Smooth muscle cell (in vitro differentiated cells): Measurements from ENCODE around the gene ARHGAP29. TPM values are rescaled to one million over a fixed set of nuclear protein-coding genes. Genes with fewer than 3 reads are reported as not detected.

Source experiments
- DNase-seq: peaks from one replicate; lab custom pipeline; 2025; ENCODE audit not compliant: unreplicated experiment; lab: John Stamatoyannopoulos, UW
- H2AFZ ChIP-seq: fragments of 200-600 bp; sonication (generic); 2 replicates; pipeline ENCODE4 v1.6.0; 2016; ENCODE audit warnings: antibody characterized with exemption, low read depth, mild to moderate bottlenecking
- H3F3A ChIP-seq: fragments of 200-600 bp; sonication (generic); 2 replicates; pipeline ENCODE4 v1.6.0; 2017; ENCODE audit warnings: antibody characterized with exemption, low read depth
- H3K27ac ChIP-seq: fragments of 200-600 bp; sonication (generic); 2 replicates; pipeline ENCODE4 v1.5.1; 2016; ENCODE audit warnings: low read depth, mild to moderate bottlenecking
- H3K27me3 ChIP-seq: fragments of 200-600 bp; sonication (generic); 2 replicates; pipeline ENCODE4 v1.6.1; 2016; ENCODE audit warnings: low read depth, mild to moderate bottlenecking
- H3K36me3 ChIP-seq: fragments of 200-600 bp; sonication (generic); 2 replicates; pipeline ENCODE4 v1.5.1; 2016; ENCODE audit warnings: low read depth
- H3K4me1 ChIP-seq: fragments of 200-600 bp; sonication (generic); 2 replicates; pipeline ENCODE4 v1.5.1; 2016; ENCODE audit warnings: low read depth
- H3K4me2 ChIP-seq: fragments of 200-600 bp; sonication (generic); 2 replicates; pipeline ENCODE4 v1.6.0; 2016; ENCODE audit warnings: mild to moderate bottlenecking
- H3K4me3 ChIP-seq: fragments of 200-600 bp; sonication (generic); 2 replicates; pipeline ENCODE4 v1.5.1; 2016; ENCODE audit warnings: mild to moderate bottlenecking
- H3K79me2 ChIP-seq: fragments of 200-600 bp; sonication (generic); 2 replicates; pipeline ENCODE4 v1.6.0; 2016; ENCODE audit warnings: low read depth, mild to moderate bottlenecking
- H3K9ac ChIP-seq: fragments of 200-600 bp; sonication (generic); 2 replicates; pipeline ENCODE4 v1.6.0; 2016; ENCODE audit warnings: low read depth
- H3K9me3 ChIP-seq: fragments of 200-600 bp; sonication (generic); replicated peaks from 2 replicates; pipeline ENCODE4 v1.5.1; 2016; ENCODE audit warnings: low read depth
- H4K20me1 ChIP-seq: fragments of 200-600 bp; sonication (generic); 2 replicates; pipeline ENCODE4 v1.6.0; 2016; ENCODE audit warnings: low read depth
- CTCF ChIP-seq: fragments of 200-600 bp; sonication (generic); IDR thresholded peaks from 2 replicates; pipeline ENCODE4 v1.5.1; 2017; ENCODE audit warnings: borderline replicate concordance, mild to moderate bottlenecking, antibody characterized with exemption; ENCODE audit not compliant: insufficient read depth, poor library complexity, severe bottlenecking
- WGBS: methylation state at CpG from one replicate; pipeline ENCODE4 v1.1.7; 2016; ENCODE audit warnings: low lambda C conversion rate; 5-methylcytosine and 5-hydroxymethylcytosine counted together
- polyA plus RNA-seq: library from polyadenylated mRNA; unstranded; fragments of >200 nt; fragmentation: Nextera tagmentation; extraction: Ambion mirVana; gene quantifications from 2 replicates; pipeline ENCODE4 v1.2.1, GENCODE V29; 2016
- total RNA-seq: library from RNA; depleted of rRNA; stranded (reverse); fragments of >200 nt; gene quantifications from 2 replicates; pipeline ENCODE4 v1.2.3, GENCODE V29; 2014

ARHGAP29 gene
- total and polyA plus RNA-seq, 2 experiments from 2014 or later: 8.0 to 39.9 TPM

- Histone ChIP-seq H3K9me3 (no peaks in the 10 kb centered on the region), H3K27ac (no peak overlapping the region), H2AFZ (no peak overlapping the region), H3K4me2 (no peak overlapping the region), H3K9ac (no peak overlapping the region), H3K36me3 (no peaks in the 10 kb centered on the region), H3K27me3 (no peaks in the 10 kb centered on the region), H4K20me1 (no peaks in the 10 kb centered on the region), H3F3A (peaks cover 4% of the 10 kb centered on the region), H3K4me3 (no peak overlapping the region), H3K4me1 (no peaks in the 10 kb centered on the region), H3K79me2 (no peaks in the 10 kb centered on the region)
- WGBS: 75% methylated on average over 6 of the region's 6 CpGs
- TF ChIP-seq CTCF: no peak
- DNase-seq: no peak
Observed at GRCh38 chr1:94281361-94282142, 44.2 kb upstream of the ARHGAP29 start.

DNA sequence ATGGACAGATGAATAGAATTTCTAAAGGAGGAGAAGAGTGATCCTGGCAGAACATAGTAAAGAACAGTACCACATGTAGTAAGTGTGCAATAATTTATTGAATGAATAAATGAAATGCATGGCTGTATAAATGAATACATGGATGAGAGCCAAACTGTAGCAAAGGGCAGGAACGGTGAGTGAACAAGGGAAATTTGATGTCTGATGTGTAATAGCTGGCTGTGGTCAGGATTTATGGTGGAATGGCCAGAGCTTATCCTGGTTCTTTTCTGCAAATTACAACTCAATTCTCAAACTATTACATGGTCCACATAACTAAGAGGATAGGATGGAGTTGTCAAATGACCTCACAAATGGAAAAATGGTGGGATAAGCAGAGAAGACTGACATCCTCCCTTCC, 43.2 kb upstream of the ARHGAP29 start:
- Histone ChIP-seq H3K9me3 (no peaks in the 10 kb centered on the region), H3K27me3 (no peaks in the 10 kb centered on the region), H3F3A (peaks cover 4% of the 10 kb centered on the region), H3K27ac (no peak overlapping the region), H4K20me1 (no peaks in the 10 kb centered on the region), H3K36me3 (no peaks in the 10 kb centered on the region), H3K79me2 (no peaks in the 10 kb centered on the region), H3K4me2 (no peak overlapping the region), H3K9ac (no peak overlapping the region), H3K4me3 (no peak overlapping the region), H2AFZ (no peak overlapping the region), H3K4me1 (no peaks in the 10 kb centered on the region)
- TF ChIP-seq CTCF: no peak
- DNase-seq: no peak
- WGBS: 71% methylated on average over 1 of the region's 1 CpG

DNA sequence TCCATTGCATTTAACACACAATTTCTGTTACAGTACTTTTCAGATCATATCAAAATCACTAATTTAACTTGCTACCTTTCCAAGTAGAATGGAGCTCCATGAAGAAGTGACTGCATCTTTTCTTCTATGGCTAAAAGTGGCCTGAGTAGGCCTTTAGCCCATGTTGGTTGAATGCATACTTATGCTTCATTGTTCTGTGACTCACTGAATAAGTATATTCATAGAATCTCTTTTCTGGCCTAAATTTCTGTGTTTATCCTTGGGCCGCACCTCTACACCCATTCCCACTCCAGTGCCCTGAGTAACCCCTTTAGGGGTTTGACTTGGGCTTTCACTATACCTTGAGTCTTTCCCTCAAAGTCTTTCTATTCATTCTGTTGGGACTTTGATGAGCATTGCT, 42.1 kb upstream of the ARHGAP29 start:
- WGBS: 83% methylated on average over 1 of the region's 1 CpG
- Histone ChIP-seq H3K79me2 (no peaks in the 10 kb centered on the region), H3F3A (no peaks in the 10 kb centered on the region), H3K4me2 (no peak overlapping the region), H3K27me3 (no peaks in the 10 kb centered on the region), H3K27ac (no peak overlapping the region), H3K36me3 (no peaks in the 10 kb centered on the region), H3K4me3 (no peak overlapping the region), H4K20me1 (no peaks in the 10 kb centered on the region), H3K9me3 (no peaks in the 10 kb centered on the region), H3K4me1 (no peaks in the 10 kb centered on the region), H2AFZ (no peak overlapping the region), H3K9ac (no peak overlapping the region)
- TF ChIP-seq CTCF: no peak
- DNase-seq: no peak

DNA sequence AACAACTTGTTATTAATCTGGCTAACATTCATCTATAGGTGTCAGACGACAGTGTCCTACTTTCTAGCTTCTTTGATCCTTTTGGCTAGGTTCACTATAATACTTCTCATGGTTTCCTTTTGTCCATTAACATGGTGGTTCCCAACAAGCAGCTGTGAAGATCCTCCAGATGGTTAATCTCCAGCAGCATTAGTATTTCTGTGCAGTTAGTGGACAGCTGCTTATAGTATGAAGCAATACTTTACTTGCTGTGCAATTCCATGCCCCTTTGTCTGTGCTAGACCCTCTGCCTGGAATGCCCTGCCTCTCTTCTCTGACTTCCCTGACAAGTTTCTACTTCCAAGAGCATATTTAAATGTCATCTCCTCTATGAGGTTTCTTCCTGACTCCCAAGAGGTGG, 41.7 kb upstream of the ARHGAP29 start:
- no peak for DNase-seq
- H3K9me3 ChIP-seq: no peaks in the 10 kb centered on the region
- no peaks in the 10 kb centered on the region for H3K79me2 ChIP-seq
- no peak overlapping the region for H3K4me2 ChIP-seq
- no peak overlapping the region for H3K4me3 ChIP-seq
- no peaks in the 10 kb centered on the region for H3K27me3 ChIP-seq
- no peak for TF ChIP-seq CTCF
- WGBS: 100% methylated on average over 1 of the region's 1 CpG
- no peak overlapping the region for H3K27ac ChIP-seq
- H3F3A ChIP-seq: no peaks in the 10 kb centered on the region
- no peak overlapping the region for H3K9ac ChIP-seq
- no peak overlapping the region for H2AFZ ChIP-seq
- H4K20me1 ChIP-seq: no peaks in the 10 kb centered on the region
- no peaks in the 10 kb centered on the region for H3K4me1 ChIP-seq
- H3K36me3 ChIP-seq: no peaks in the 10 kb centered on the region
